Right lobe of liver (tissue), 6 donors: ENCODE measurements around the gene LINC00237. TPM values are rescaled to one million over a fixed set of nuclear protein-coding genes. Genes with fewer than 3 reads are reported as not detected.

Source experiments
- ATAC-seq, 4 donors: fragments of 200-7000 bp; cut with Tn5 transposase; one replicate each; pipeline ENCODE4 v1.9.1; 2020; ENCODE audit warnings: mild to moderate bottlenecking in 4 of 4, moderate library complexity in 4 of 4
- DNase-seq, 3 donors: peaks; one replicate each; pipeline ENCODE4 v3.0.0-alpha.2; 2020
- H3K27ac ChIP-seq, 3 donors: fragments of 200-600 bp; one replicate each; pipeline ENCODE4 v1.8.0; 2022
- H3K27me3 ChIP-seq, 2 donors: fragments of 200-600 bp; one replicate each; pipeline ENCODE4 v1.8.0; 2022
- H3K36me3 ChIP-seq, 4 donors: fragments of 200-600 bp; sonication (generic) in 1 of 4; one replicate each; pipeline versions ENCODE4 v1.5.1 to v1.8.0; 2017 to 2022; ENCODE audit warnings: control low read depth in 1 of 4
- H3K4me1 ChIP-seq, 4 donors: fragments of 200-600 bp; sonication (generic) in 1 of 4; one replicate each; pipeline versions ENCODE4 v1.5.1 to v1.8.0; 2017 to 2022; ENCODE audit warnings: control low read depth in 1 of 4
- H3K4me3 ChIP-seq, 3 donors: fragments of 200-600 bp; one replicate each; pipeline ENCODE4 v1.8.0; 2022
- H3K9me3 ChIP-seq, 4 donors: fragments of 200-600 bp; sonication (generic) in 1 of 4; one replicate each; pipeline versions ENCODE4 v1.5.1 to v1.8.0; 2017 to 2022; ENCODE audit warnings: control low read depth in 1 of 4
- CTCF ChIP-seq, 4 donors: fragments of 200-600 bp in 3 of 4; fragments of 450-650 bp in 1 of 4; IDR thresholded peaks; one replicate each; pipeline versions ENCODE4 v1.5.1 to v1.8.0; 2016 to 2022; ENCODE audit warnings: antibody characterized with exemption in 4 of 4, mild to moderate bottlenecking in 2 of 4
- POLR2A ChIP-seq: fragments of 450-650 bp; IDR thresholded peaks from one replicate; pipeline ENCODE4 v1.6.1; 2017; ENCODE audit warnings: antibody characterized with exemption, mild to moderate bottlenecking
- WGBS: methylation state at CpG from one replicate; pipeline ENCODE4 v1.1.6; 2018; ENCODE audit warnings: low coverage, low lambda C conversion rate; ENCODE audit not compliant: insufficient coverage; ENCODE audit errors: missing lambda C conversion rate; 5-methylcytosine and 5-hydroxymethylcytosine counted together
- intact Hi-C, 2 donors: fragments of 100-400 bp; cut with DNase I; formaldehyde crosslinking; loops; one replicate each; pipeline versions ENCODE4 v1.11.2 to v1.14.1; 2022
- total RNA-seq, 6 experiments: library from RNA; depleted of rRNA in 2 of 6; stranded (reverse); fragments of >200 nt in 2 of 6; fragmentation: NEBNext Ultra II Directional in 3 of 6; extraction: Animal tissue kit (Norgen Biotek cat#: 25700) in 3 of 6; gene quantifications; one replicate each; pipeline versions ENCODE4 v1.1.0 to v1.2.4, GENCODE V29; 2016 to 2023
- donor health status: DM: no; HTN: yes; CAD: no.
- donor health status: DM: no; HTN: no; CAD: no.
- donor health status: DM: no; HTN: no; CAD: no.
- donor health status: DM: no; HTN: yes; CAD: no.
- donor health status: DM: no; HTN: yes; CAD: no.

The LINC00237 gene
- total RNA-seq, 6 experiments from 2014 or later: not detected

- Histone ChIP-seq H3K36me3 (no peaks in the 10 kb centered on the region), H3K27ac (no peak overlapping the region), H3K27me3 (no peaks in the 10 kb centered on the region), H3K4me3 (no peak overlapping the region), H3K4me1 (no peaks in the 10 kb centered on the region), H3K9me3 (no peaks in the 10 kb centered on the region)
- intact Hi-C loops: no loop called here
- ATAC-seq (no peak), DNase-seq (no peak)
- 12% methylated on average over 10 of the region's 10 CpGs for WGBS
- TF ChIP-seq CTCF (IDR thresholded peaks at IDR 0.05) (no peak), POLR2A (no peak)
These were observed 53.0 kb downstream of the LINC00237 start for GRCh38 chr20:21053002-21053762.

GRCh38 chr20:21052686-21053001 lies 53.5 kb downstream of the LINC00237 start:
- Histone ChIP-seq H3K9me3 (no peaks in the 10 kb centered on the region), H3K4me1 (no peaks in the 10 kb centered on the region), H3K36me3 (no peaks in the 10 kb centered on the region), H3K4me3 (no peak overlapping the region), H3K27ac (no peak overlapping the region), H3K27me3 (no peaks in the 10 kb centered on the region)
- intact Hi-C loops: no loop called here
- no peak for DNase-seq
- 40% methylated on average over 1 of the region's 6 CpGs for WGBS
- no peak for ATAC-seq
- TF ChIP-seq POLR2A (no peak), CTCF (IDR thresholded peaks at IDR 0.05) (no peak)

- no peaks in the 10 kb centered on the region for H3K4me1 ChIP-seq
- no peaks in the 10 kb centered on the region for H3K36me3 ChIP-seq
- DNase-seq: no peak
- H3K27me3 ChIP-seq: no peaks in the 10 kb centered on the region
- ATAC-seq: no peak
- intact Hi-C loops: no loop called here
- no peaks in the 10 kb centered on the region for H3K9me3 ChIP-seq
- no peak for TF ChIP-seq POLR2A
- TF ChIP-seq CTCF (IDR thresholded peaks at IDR 0.05): no peak
- no peak overlapping the region for H3K4me3 ChIP-seq
- H3K27ac ChIP-seq: no peak overlapping the region
- WGBS: 94% methylated on average over 3 of the region's 5 CpGs
These were observed 53.9 kb downstream of the LINC00237 start for GRCh38 chr20:21052241-21052640.

GRCh38 chr20:21050710-21051109 lies 55.4 kb downstream of the LINC00237 start:
- no peaks in the 10 kb centered on the region for H3K27me3 ChIP-seq
- no peak overlapping the region for H3K4me3 ChIP-seq
- ATAC-seq (no peak), DNase-seq (no peak)
- no peaks in the 10 kb centered on the region for H3K9me3 ChIP-seq
- 79% methylated on average over 3 of the region's 3 CpGs for WGBS
- H3K4me1 ChIP-seq: no peaks in the 10 kb centered on the region
- intact Hi-C loops: no loop called here
- H3K36me3 ChIP-seq: no peaks in the 10 kb centered on the region
- no peak overlapping the region for H3K27ac ChIP-seq
- TF ChIP-seq POLR2A (no peak), CTCF (IDR thresholded peaks at IDR 0.05) (no peak)
